T-cell (primary cell): Measurements from ENCODE around the gene GRAMD1C. TPM values are rescaled to one million over a fixed set of nuclear protein-coding genes. Genes with fewer than 3 reads are reported as not detected.

Experiments
- ATAC-seq, 4 experiments: fragments of 200-7000 bp in 3 of 4; fragments of 150-1000 bp in 1 of 4; cut with Tn5 transposase; replicated peaks in 1 of 4; 1 replicate in 3 of 4; 2 replicates in 1 of 4; pipeline ENCODE4 v1.10.0; 2021; ENCODE audit warnings: moderate library complexity in 3 of 4, mild to moderate bottlenecking in 2 of 4, moderate number of reproducible peaks in 1 of 4
- CTCF ChIA-PET, 2 donors: fragments of 300-600 bp; sonication (Branson Sonifier 250); formaldehyde crosslinking; loops; one replicate each; lab custom pipeline; 2022; ENCODE audit warnings: antibody characterized with exemption in 2 of 2; lab: Charles Lee
- POLR2A ChIA-PET, 2 donors: fragments of 300-600 bp; sonication (Branson Sonifier 250); formaldehyde crosslinking; loops; one replicate each; lab custom pipeline; 2022; ENCODE audit warnings: antibody characterized with exemption in 2 of 2; lab: Charles Lee
- DNase-seq, 35 experiments: peaks; one replicate each; pipeline versions ENCODE4 v3.0.0 to v3.0.0-alpha.2; 2013 to 2023
- H3K27ac ChIP-seq: one replicate; pipeline ENCODE4 v1.5.1; 2013; ENCODE audit warnings: low read length
- H3K27me3 ChIP-seq, 2 experiments: replicated peaks in 1 of 2; 1 replicate in 1 of 2; 2 replicates in 1 of 2; pipeline versions ENCODE4 v1.6.1 to v1.7.0; 2013; ENCODE audit warnings: low read length in 1 of 2, mixed read lengths in 1 of 2; ENCODE audit not compliant: control insufficient read depth in 2 of 2, insufficient read depth in 2 of 2; ENCODE audit errors: extremely low read depth in 1 of 2
- H3K36me3 ChIP-seq, 2 donors: 1 replicate in 1 of 2; 2 replicates in 1 of 2; pipeline versions ENCODE4 v1.6.1 to v1.7.0; 2013; ENCODE audit warnings: low read length in 1 of 2; ENCODE audit not compliant: control insufficient read depth in 2 of 2, insufficient read depth in 1 of 2; ENCODE audit errors: extremely low read depth in 1 of 2
- H3K4me1 ChIP-seq, 2 experiments: 1 replicate in 1 of 2; 2 replicates in 1 of 2; pipeline versions ENCODE4 v1.6.1 to v1.7.0; 2013; ENCODE audit warnings: low read length in 2 of 2, mixed read lengths in 1 of 2; ENCODE audit not compliant: insufficient read depth in 2 of 2, control insufficient read depth in 1 of 2; ENCODE audit errors: extremely low read depth in 1 of 2
- H3K4me3 ChIP-seq, 2 donors: 1 replicate in 1 of 2; 2 replicates in 1 of 2; pipeline versions ENCODE4 v1.5.1 to v1.7.0; 2013; ENCODE audit warnings: mild to moderate bottlenecking in 2 of 2, low read length in 1 of 2, moderate library complexity in 1 of 2; ENCODE audit not compliant: control insufficient read depth in 1 of 2; ENCODE audit errors: extremely low read depth in 1 of 2
- H3K9me3 ChIP-seq: 2 replicates; pipeline ENCODE4 v1.7.0; 2013
- H3K27ac Mint-ChIP-seq, 2 donors: one replicate each; pipeline ENCODE4 v1.8.0; 2020 to 2021; ENCODE audit warnings: mild to moderate bottlenecking in 2 of 2, mixed read lengths in 2 of 2
- H3K27me3 Mint-ChIP-seq, 2 donors: one replicate each; pipeline ENCODE4 v1.8.0; 2021 to 2022; ENCODE audit warnings: mixed read lengths in 2 of 2
- H3K36me3 Mint-ChIP-seq: one replicate; pipeline ENCODE4 v1.8.0; 2021; ENCODE audit warnings: mixed read lengths
- H3K4me1 Mint-ChIP-seq, 3 donors: one replicate each; pipeline ENCODE4 v1.8.0; 2020 to 2022; ENCODE audit warnings: mixed read lengths in 3 of 3, mild to moderate bottlenecking in 1 of 3
- H3K4me3 Mint-ChIP-seq, 3 donors: one replicate each; pipeline ENCODE4 v1.8.0; 2020 to 2022; ENCODE audit warnings: mild to moderate bottlenecking in 3 of 3, mixed read lengths in 3 of 3, moderate library complexity in 3 of 3
- H3K9me3 Mint-ChIP-seq, 3 donors: one replicate each; pipeline ENCODE4 v1.8.0; 2020 to 2022; ENCODE audit warnings: mixed read lengths in 3 of 3
- WGBS: methylation state at CpG from one replicate; pipeline ENCODE4 v1.1.5; 2013; ENCODE audit warnings: missing lambda C conversion rate; ENCODE audit not compliant: insufficient coverage; 5-methylcytosine and 5-hydroxymethylcytosine counted together
- total RNA-seq, 35 experiments: library from RNA in 6 of 35; stranded (reverse) in 6 of 35; fragments of 120-200 nt in 1 of 35; gene quantifications; one replicate each; pipeline versions ENCODE4 v1.2.1 to v1.2.4 and lab custom pipeline; 2013 to 2026

GRAMD1C gene
- total RNA-seq, 5 donors from 2014 or later (not counting 1 experiment from before 2014, with no cell fraction given), result 0.43 to 2.7 (median 1.4) TPM

- Histone ChIP-seq H3K4me1 (peaks cover 0 to 3% of the 10 kb centered on the region in 2 experiments), H3K36me3 (no peaks in the 10 kb centered on the region), H3K27ac (no peak overlapping the region), H3K9me3 (no peaks in the 10 kb centered on the region), H3K4me3 (no peak overlapping the region), H3K27me3 (no peaks in the 10 kb centered on the region)
- H3K9me3 Mint-ChIP-seq, result no peaks in the 10 kb centered on the region
- no peak for DNase-seq
- POLR2A ChIA-PET, result interaction anchor here in 1 of 2 donors (0.6 kb wide), 1 partner anchor 15 kb away, joined by 5 read pairs; no protein-coding TSS in a partner anchor
- no peak overlapping the region for H3K27ac Mint-ChIP-seq
- CTCF ChIA-PET, result interaction anchor here (0.6 to 0.8 kb wide), 2 partner anchors 13 to 69 kb away, joined by 3 read pairs; no protein-coding TSS in a partner anchor
- H3K27me3 Mint-ChIP-seq, result no peaks in the 10 kb centered on the region
- H3K4me3 Mint-ChIP-seq, result no peak overlapping the region
- WGBS, result 96% methylated on average over 3 of the region's 3 CpGs
- H3K36me3 Mint-ChIP-seq, result no peaks in the 10 kb centered on the region
- peaks cover 7 to 9% (median 8%) of the 10 kb centered on the region in 3 donors for H3K4me1 Mint-ChIP-seq
- ATAC-seq, result no peak
Measured at GRCh38 chr3:113895964-113896363, 57.4 kb downstream of the GRAMD1C start.

GRCh38 chr3:113896930-113897329 lies 58.3 kb downstream of the GRAMD1C start:
- H3K36me3 Mint-ChIP-seq, result no peaks in the 10 kb centered on the region
- H3K27me3 Mint-ChIP-seq, result no peaks in the 10 kb centered on the region
- no peaks in the 10 kb centered on the region for H3K9me3 Mint-ChIP-seq
- peaks cover 7 to 9% (median 8%) of the 10 kb centered on the region in 3 donors for H3K4me1 Mint-ChIP-seq
- ATAC-seq (no peak), DNase-seq (no peak)
- Histone ChIP-seq H3K27me3 (no peaks in the 10 kb centered on the region), H3K27ac (no peak overlapping the region), H3K4me1 (peaks cover 0 to 3% of the 10 kb centered on the region in 2 experiments), H3K9me3 (no peaks in the 10 kb centered on the region), H3K36me3 (no peaks in the 10 kb centered on the region), H3K4me3 (no peak overlapping the region)
- no CpG with 5 or more reads among the region's 3 CpGs for WGBS
- ChIA-PET POLR2A (no interaction called here), CTCF (interaction anchor here (0.7 to 1.1 kb wide), 3 partner anchors 17 to 398 kb away, joined by 3 read pairs; no protein-coding TSS in a partner anchor)
- no peak overlapping the region for H3K27ac Mint-ChIP-seq
- H3K4me3 Mint-ChIP-seq, result no peak overlapping the region

GRCh38 chr3:113897373-113897777 lies 58.8 kb downstream of the GRAMD1C start:
- peak overlapping the region in 2 of 3 donors; percentile 17 to 22 for H3K4me3 Mint-ChIP-seq
- Histone ChIP-seq H3K4me1 (peaks cover 0 to 3% of the 10 kb centered on the region in 2 experiments), H3K9me3 (no peaks in the 10 kb centered on the region), H3K36me3 (no peaks in the 10 kb centered on the region), H3K27me3 (no peaks in the 10 kb centered on the region), H3K4me3 (no peak overlapping the region), H3K27ac (no peak overlapping the region)
- ChIA-PET POLR2A (no interaction called here), CTCF (interaction anchor here (0.7 to 1.1 kb wide), 3 partner anchors 16 to 398 kb away, joined by 3 read pairs; no protein-coding TSS in a partner anchor)
- WGBS, result no CpG with 5 or more reads among the region's 1 CpG
- H3K4me1 Mint-ChIP-seq, result peaks cover 7 to 9% (median 8%) of the 10 kb centered on the region in 3 donors
- no peaks in the 10 kb centered on the region for H3K27me3 Mint-ChIP-seq
- H3K9me3 Mint-ChIP-seq, result no peaks in the 10 kb centered on the region
- no peak overlapping the region for H3K27ac Mint-ChIP-seq
- ATAC-seq (peak in 1 of 4 experiments; percentile 38), DNase-seq (peak in 1 of 35 experiments; percentile 8)
- H3K36me3 Mint-ChIP-seq, result no peaks in the 10 kb centered on the region

GRCh38 chr3:113898892-113899291 lies 60.3 kb downstream of the GRAMD1C start:
- no peaks in the 10 kb centered on the region for H3K36me3 Mint-ChIP-seq
- H3K4me1 Mint-ChIP-seq, result peaks cover 7 to 9% (median 8%) of the 10 kb centered on the region in 3 donors

GRCh38 chr3:113906568-113907140 lies 68.1 kb downstream of the GRAMD1C start:
- H3K4me3 ChIP-seq, result no peak overlapping the region
- H3K27me3 ChIP-seq, result peaks cover 0 to 3% of the 10 kb centered on the region in 2 experiments
- Mint-ChIP-seq H3K27me3 (peaks cover 4% of the 10 kb centered on the region in 2 donors), H3K9me3 (no peaks in the 10 kb centered on the region), H3K4me3 (no peak overlapping the region), H3K4me1 (no peaks in the 10 kb centered on the region), H3K27ac (no peak overlapping the region), H3K36me3 (no peaks in the 10 kb centered on the region)
- CTCF ChIA-PET, result interaction anchor here (0.5 to 0.6 kb wide), 2 partner anchors 16 to 72 kb away, joined by 3 to 5 read pairs; no protein-coding TSS in a partner anchor
- ATAC-seq (no peak), DNase-seq (no peak)
- POLR2A ChIA-PET, result no interaction called here
- H3K4me1 ChIP-seq, result no peaks in the 10 kb centered on the region
- H3K9me3 ChIP-seq, result no peaks in the 10 kb centered on the region
- no peaks in the 10 kb centered on the region for H3K36me3 ChIP-seq
- WGBS, result no CpG with 5 or more reads among the region's 4 CpGs
- H3K27ac ChIP-seq, result no peak overlapping the region

More at GRCh38 chr3:113898892-113899291, 60.3 kb downstream of the GRAMD1C start:
- H3K36me3 ChIP-seq, result no peaks in the 10 kb centered on the region
- no peaks in the 10 kb centered on the region for H3K9me3 Mint-ChIP-seq
- DNase-seq (no peak), ATAC-seq (no peak)
- H3K9me3 ChIP-seq, result no peaks in the 10 kb centered on the region
- no peak overlapping the region for H3K27ac Mint-ChIP-seq
- no CpG with 5 or more reads among the region's 2 CpGs for WGBS
- H3K27me3 ChIP-seq, result no peaks in the 10 kb centered on the region
- H3K4me3 ChIP-seq, result no peak overlapping the region
- peaks cover 0 to 3% of the 10 kb centered on the region in 2 experiments for H3K4me1 ChIP-seq
- CTCF ChIA-PET, result interaction anchor here in 1 of 2 donors (0.6 kb wide), 1 partner anchor 1571 kb away, joined by 4 read pairs; no protein-coding TSS in a partner anchor
- H3K27me3 Mint-ChIP-seq, result peaks cover 0 to 4% of the 10 kb centered on the region in 2 donors
- POLR2A ChIA-PET, result interaction anchor here in 1 of 2 donors (0.7 kb wide), 1 partner anchor 225 kb away, joined by 3 read pairs; no protein-coding TSS in a partner anchor
- H3K27ac ChIP-seq, result no peak overlapping the region
- H3K4me3 Mint-ChIP-seq, result no peak overlapping the region

- POLR2A ChIA-PET, result no interaction called here
- Mint-ChIP-seq H3K4me3 (no peak overlapping the region), H3K4me1 (peaks cover 6 to 8% (median 8%) of the 10 kb centered on the region in 3 donors), H3K27me3 (peaks cover 3 to 4% of the 10 kb centered on the region in 2 donors), H3K9me3 (no peaks in the 10 kb centered on the region), H3K36me3 (no peaks in the 10 kb centered on the region), H3K27ac (no peak overlapping the region)
- H3K27ac ChIP-seq, result no peak overlapping the region
- CTCF ChIA-PET, result interaction anchor here in 1 of 2 donors (1.1 kb wide), 1 partner anchor 172 kb away, joined by 3 read pairs; no protein-coding TSS in a partner anchor
- H3K4me3 ChIP-seq, result no peak overlapping the region
- no peak for DNase-seq
- H3K36me3 ChIP-seq, result no peaks in the 10 kb centered on the region
- H3K9me3 ChIP-seq, result no peaks in the 10 kb centered on the region
- peaks cover 0 to 3% of the 10 kb centered on the region in 2 experiments for H3K27me3 ChIP-seq
- no peak for ATAC-seq
- H3K4me1 ChIP-seq, result no peaks in the 10 kb centered on the region
Measured at GRCh38 chr3:113908133-113908532, 69.5 kb downstream of the GRAMD1C start.
